HepG2 (cell line): ENCODE data around the gene OSGIN1.

ENCODE experiments used
- EZH2 ChIP-seq: conservative IDR thresholded peaks from 2 replicates; pipeline ENCODE4 v1.6.1; 2012; ENCODE audit warnings: mild to moderate bottlenecking, low read depth, low read length, moderate library complexity
- HNRNPH1 ChIP-seq: fragments of 200-400 bp; formaldehyde crosslinking; optimal IDR thresholded peaks from 2 replicates; pipeline ENCODE3; 2017; ENCODE audit warnings: mild to moderate bottlenecking, low read depth, low read length
- KDM1A ChIP-seq: IDR thresholded peaks from 2 replicates; pipeline ENCODE4 v1.6.1; 2016; ENCODE audit warnings: missing compliant biosample characterization
- POLR2AphosphoS5 ChIP-seq: IDR thresholded peaks from 2 replicates; pipeline ENCODE4 v1.6.1; 2012; ENCODE audit warnings: low read depth, low read length
- STAT5B ChIP-seq: sonication (generic); formaldehyde crosslinking; IDR thresholded peaks from 2 replicates; pipeline ENCODE4 v1.4.0; 2020; ENCODE audit warnings: missing genetic modification reagents
- TGIF2 ChIP-seq: IDR thresholded peaks from 2 replicates; pipeline ENCODE4 v1.6.1; 2016; ENCODE audit warnings: control low read depth, missing compliant biosample characterization
- ZNF292 ChIP-seq: sonication (generic); formaldehyde crosslinking; IDR thresholded peaks from 2 replicates; pipeline ENCODE4 v1.8.1; 2022; ENCODE audit warnings: mild to moderate bottlenecking, low read depth, missing genetic modification reagents, borderline replicate concordance
- ZNF670 ChIP-seq: sonication (generic); formaldehyde crosslinking; IDR thresholded peaks from 2 replicates; pipeline ENCODE4 v1.8.0; 2022; ENCODE audit warnings: mild to moderate bottlenecking, missing genetic modification reagents, borderline replicate concordance
- TF ChIP-seq, protein P1 (sequence below): sonication (generic); formaldehyde crosslinking; IDR thresholded peaks from 2 replicates; pipeline ENCODE4 v1.5.0; 2020; ENCODE audit warnings: mild to moderate bottlenecking, missing genetic modification reagents, moderate library complexity
- TF ChIP-seq, protein P2 (sequence below): sonication (generic); formaldehyde crosslinking; IDR thresholded peaks from 2 replicates; pipeline ENCODE4 v1.4.0; 2020; ENCODE audit warnings: missing genetic modification reagents

DNA sequence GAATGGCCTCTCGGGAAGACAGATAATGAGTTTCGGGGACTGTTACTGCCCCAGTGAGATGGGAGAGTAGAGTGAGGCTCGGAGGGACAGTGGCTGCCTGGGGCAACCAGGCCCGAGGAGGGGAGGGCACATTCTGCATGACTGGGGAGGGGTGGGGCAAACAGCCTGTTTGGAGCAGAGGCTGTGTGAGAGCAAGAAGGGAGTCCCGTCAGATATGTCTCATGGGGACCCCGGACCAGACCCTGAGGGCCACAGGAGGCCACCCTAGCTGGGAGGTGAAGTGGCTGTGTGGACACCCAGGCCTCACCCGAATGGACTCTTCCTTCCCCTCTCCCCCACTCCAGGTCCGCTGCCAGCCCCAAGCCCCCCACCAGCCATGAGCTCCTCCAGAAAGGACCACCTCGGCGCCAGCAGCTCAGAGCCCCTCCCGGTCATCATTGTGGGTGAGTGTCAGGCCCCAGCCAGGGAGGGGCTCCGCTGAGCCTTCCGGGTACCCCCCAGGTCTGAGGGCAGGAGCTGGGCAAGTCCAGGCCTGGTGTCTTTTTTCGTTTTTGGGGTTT lies 4.3 kb downstream of the OSGIN1 start:
- TF ChIP-seq, protein P1, sequence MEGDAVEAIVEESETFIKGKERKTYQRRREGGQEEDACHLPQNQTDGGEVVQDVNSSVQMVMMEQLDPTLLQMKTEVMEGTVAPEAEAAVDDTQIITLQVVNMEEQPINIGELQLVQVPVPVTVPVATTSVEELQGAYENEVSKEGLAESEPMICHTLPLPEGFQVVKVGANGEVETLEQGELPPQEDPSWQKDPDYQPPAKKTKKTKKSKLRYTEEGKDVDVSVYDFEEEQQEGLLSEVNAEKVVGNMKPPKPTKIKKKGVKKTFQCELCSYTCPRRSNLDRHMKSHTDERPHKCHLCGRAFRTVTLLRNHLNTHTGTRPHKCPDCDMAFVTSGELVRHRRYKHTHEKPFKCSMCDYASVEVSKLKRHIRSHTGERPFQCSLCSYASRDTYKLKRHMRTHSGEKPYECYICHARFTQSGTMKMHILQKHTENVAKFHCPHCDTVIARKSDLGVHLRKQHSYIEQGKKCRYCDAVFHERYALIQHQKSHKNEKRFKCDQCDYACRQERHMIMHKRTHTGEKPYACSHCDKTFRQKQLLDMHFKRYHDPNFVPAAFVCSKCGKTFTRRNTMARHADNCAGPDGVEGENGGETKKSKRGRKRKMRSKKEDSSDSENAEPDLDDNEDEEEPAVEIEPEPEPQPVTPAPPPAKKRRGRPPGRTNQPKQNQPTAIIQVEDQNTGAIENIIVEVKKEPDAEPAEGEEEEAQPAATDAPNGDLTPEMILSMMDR = no peak
- TF ChIP-seq, protein P2, sequence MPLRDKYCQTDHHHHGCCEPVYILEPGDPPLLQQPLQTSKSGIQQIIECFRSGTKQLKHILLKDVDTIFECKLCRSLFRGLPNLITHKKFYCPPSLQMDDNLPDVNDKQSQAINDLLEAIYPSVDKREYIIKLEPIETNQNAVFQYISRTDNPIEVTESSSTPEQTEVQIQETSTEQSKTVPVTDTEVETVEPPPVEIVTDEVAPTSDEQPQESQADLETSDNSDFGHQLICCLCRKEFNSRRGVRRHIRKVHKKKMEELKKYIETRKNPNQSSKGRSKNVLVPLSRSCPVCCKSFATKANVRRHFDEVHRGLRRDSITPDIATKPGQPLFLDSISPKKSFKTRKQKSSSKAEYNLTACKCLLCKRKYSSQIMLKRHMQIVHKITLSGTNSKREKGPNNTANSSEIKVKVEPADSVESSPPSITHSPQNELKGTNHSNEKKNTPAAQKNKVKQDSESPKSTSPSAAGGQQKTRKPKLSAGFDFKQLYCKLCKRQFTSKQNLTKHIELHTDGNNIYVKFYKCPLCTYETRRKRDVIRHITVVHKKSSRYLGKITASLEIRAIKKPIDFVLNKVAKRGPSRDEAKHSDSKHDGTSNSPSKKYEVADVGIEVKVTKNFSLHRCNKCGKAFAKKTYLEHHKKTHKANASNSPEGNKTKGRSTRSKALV (CRISPR knock-in tag) = no peak
- TF ChIP-seq TGIF2 (CRISPR knock-in tag) (no peak), EZH2 (no peak), KDM1A (no peak), HNRNPH1 (no peak), ZNF670 (CRISPR knock-in tag) (no peak), STAT5B (no peak), ZNF292 (CRISPR knock-in tag) (no peak), POLR2AphosphoS5 (no peak)
